BE2C (cell line): Measurements from ENCODE around the gene RPH3AL.
"Not testable (repeated sequence)": the region's sequence is repeated elsewhere in the genome, so short reads cannot be mapped to it uniquely, and the experiment has no call there.

Source experiments
- DNase-seq: peaks from one replicate; pipeline ENCODE4 v3.0.0-alpha.2; 2020
- H3K27me3 ChIP-seq: fragments of 250-450 bp; sonication (Bioruptor Pico); 2 replicates; pipeline ENCODE4 v1.5.1; 2020; ENCODE audit warnings: mild to moderate bottlenecking
- H3K36me3 ChIP-seq: fragments of 250-450 bp; sonication (Bioruptor Pico); 2 replicates; pipeline ENCODE4 v1.5.1; 2020; ENCODE audit warnings: mild to moderate bottlenecking
- H3K4me1 ChIP-seq: fragments of 250-450 bp; sonication (Bioruptor Pico); 2 replicates; pipeline ENCODE4 v1.5.1; 2020
- H3K4me3 ChIP-seq: 2 replicates; pipeline ENCODE4 v1.5.1; 2011; ENCODE audit warnings: low read depth, low read length
- H3K9me3 ChIP-seq: fragments of 250-450 bp; sonication (Bioruptor Pico); 2 replicates; pipeline ENCODE4 v1.5.1; 2020
- CTCF ChIP-seq: IDR thresholded peaks from 2 replicates; pipeline ENCODE4 v1.5.1; 2012; ENCODE audit warnings: mild to moderate bottlenecking, low read depth, low read length

RPH3AL gene

GRCh38 chr17:199806-200545, 152.6 kb downstream of the RPH3AL start:
- Histone ChIP-seq H3K27me3 (no peaks in the 10 kb centered on the region), H3K4me3 (no peak overlapping the region), H3K36me3 (no peaks in the 10 kb centered on the region), H3K9me3 (no peaks in the 10 kb centered on the region), H3K4me1 (no peaks in the 10 kb centered on the region)
- no peak for DNase-seq
- TF ChIP-seq CTCF = no peak

- Histone ChIP-seq H3K4me1 (no peaks in the 10 kb centered on the region), H3K4me3 (no peak overlapping the region), H3K27me3 (no peaks in the 10 kb centered on the region), H3K9me3 (no peaks in the 10 kb centered on the region), H3K36me3 (no peaks in the 10 kb centered on the region)
- DNase-seq = no peak
- TF ChIP-seq CTCF = no peak
Observed at GRCh38 chr17:199191-199604, 153.4 kb downstream of the RPH3AL start.

- not testable (repeated sequence) for H3K4me3 ChIP-seq, H3K4me1 ChIP-seq, H3K9me3 ChIP-seq, H3K36me3 ChIP-seq, H3K27me3 ChIP-seq, DNase-seq
Observed at GRCh38 chr17:198225-198624, 154.4 kb downstream of the RPH3AL start.

- H3K36me3 ChIP-seq = no peaks in the 10 kb centered on the region
- H3K4me1 ChIP-seq = no peaks in the 10 kb centered on the region
Observed at GRCh38 chr17:197352-197751, 155.3 kb downstream of the RPH3AL start.

GRCh38 chr17:194828-195602, 157.6 kb downstream of the RPH3AL start:
- no peaks in the 10 kb centered on the region for H3K27me3 ChIP-seq
- DNase-seq = no peak
- H3K4me1 ChIP-seq = no peaks in the 10 kb centered on the region
- no peak for TF ChIP-seq CTCF
- no peaks in the 10 kb centered on the region for H3K36me3 ChIP-seq
- H3K4me3 ChIP-seq = no peak overlapping the region
- H3K9me3 ChIP-seq = no peaks in the 10 kb centered on the region

More at GRCh38 chr17:197352-197751, 155.3 kb downstream of the RPH3AL start:
- TF ChIP-seq CTCF = no peak
- Histone ChIP-seq H3K9me3 (no peaks in the 10 kb centered on the region), H3K4me3 (no peak overlapping the region), H3K27me3 (no peaks in the 10 kb centered on the region)
- DNase-seq = no peak

- TF ChIP-seq CTCF = no peak
- no peaks in the 10 kb centered on the region for H3K27me3 ChIP-seq
Observed at GRCh38 chr17:193841-194806, 158.5 kb downstream of the RPH3AL start.

More at GRCh38 chr17:193841-194806, 158.5 kb downstream of the RPH3AL start:
- Histone ChIP-seq H3K36me3 (no peaks in the 10 kb centered on the region), H3K4me1 (no peaks in the 10 kb centered on the region), H3K4me3 (no peak overlapping the region), H3K9me3 (no peaks in the 10 kb centered on the region)
- DNase-seq = no peak
